Hepatocyte (in vitro differentiated cells): Measurements from ENCODE around the gene NEK10.

Experiments
- EZH2 ChIP-seq: fragments of 200-600 bp; sonication (generic); IDR thresholded peaks from 2 replicates; pipeline ENCODE4 v1.6.1; 2016; ENCODE audit warnings: antibody characterized with exemption, mild to moderate bottlenecking, borderline replicate concordance
- TF ChIP-seq, protein P1 (sequence below): fragments of 200-600 bp; sonication (generic); IDR thresholded peaks from 2 replicates; pipeline ENCODE4 v1.5.1; 2016; ENCODE audit warnings: antibody characterized with exemption, mild to moderate bottlenecking; ENCODE audit not compliant: poor library complexity

- TF ChIP-seq, protein P1, sequence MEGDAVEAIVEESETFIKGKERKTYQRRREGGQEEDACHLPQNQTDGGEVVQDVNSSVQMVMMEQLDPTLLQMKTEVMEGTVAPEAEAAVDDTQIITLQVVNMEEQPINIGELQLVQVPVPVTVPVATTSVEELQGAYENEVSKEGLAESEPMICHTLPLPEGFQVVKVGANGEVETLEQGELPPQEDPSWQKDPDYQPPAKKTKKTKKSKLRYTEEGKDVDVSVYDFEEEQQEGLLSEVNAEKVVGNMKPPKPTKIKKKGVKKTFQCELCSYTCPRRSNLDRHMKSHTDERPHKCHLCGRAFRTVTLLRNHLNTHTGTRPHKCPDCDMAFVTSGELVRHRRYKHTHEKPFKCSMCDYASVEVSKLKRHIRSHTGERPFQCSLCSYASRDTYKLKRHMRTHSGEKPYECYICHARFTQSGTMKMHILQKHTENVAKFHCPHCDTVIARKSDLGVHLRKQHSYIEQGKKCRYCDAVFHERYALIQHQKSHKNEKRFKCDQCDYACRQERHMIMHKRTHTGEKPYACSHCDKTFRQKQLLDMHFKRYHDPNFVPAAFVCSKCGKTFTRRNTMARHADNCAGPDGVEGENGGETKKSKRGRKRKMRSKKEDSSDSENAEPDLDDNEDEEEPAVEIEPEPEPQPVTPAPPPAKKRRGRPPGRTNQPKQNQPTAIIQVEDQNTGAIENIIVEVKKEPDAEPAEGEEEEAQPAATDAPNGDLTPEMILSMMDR = no peak
- TF ChIP-seq EZH2 = no peak
Measured at GRCh38 chr3:27216295-27216855, 152.8 kb downstream of the NEK10 start.
